ENCODE measurements around the gene HDAC2.
"Not testable (repeated sequence)": the region's sequence is repeated elsewhere in the genome, so short reads cannot be mapped to it uniquely, and the experiment has no call there.

HDAC2 gene

DNA sequence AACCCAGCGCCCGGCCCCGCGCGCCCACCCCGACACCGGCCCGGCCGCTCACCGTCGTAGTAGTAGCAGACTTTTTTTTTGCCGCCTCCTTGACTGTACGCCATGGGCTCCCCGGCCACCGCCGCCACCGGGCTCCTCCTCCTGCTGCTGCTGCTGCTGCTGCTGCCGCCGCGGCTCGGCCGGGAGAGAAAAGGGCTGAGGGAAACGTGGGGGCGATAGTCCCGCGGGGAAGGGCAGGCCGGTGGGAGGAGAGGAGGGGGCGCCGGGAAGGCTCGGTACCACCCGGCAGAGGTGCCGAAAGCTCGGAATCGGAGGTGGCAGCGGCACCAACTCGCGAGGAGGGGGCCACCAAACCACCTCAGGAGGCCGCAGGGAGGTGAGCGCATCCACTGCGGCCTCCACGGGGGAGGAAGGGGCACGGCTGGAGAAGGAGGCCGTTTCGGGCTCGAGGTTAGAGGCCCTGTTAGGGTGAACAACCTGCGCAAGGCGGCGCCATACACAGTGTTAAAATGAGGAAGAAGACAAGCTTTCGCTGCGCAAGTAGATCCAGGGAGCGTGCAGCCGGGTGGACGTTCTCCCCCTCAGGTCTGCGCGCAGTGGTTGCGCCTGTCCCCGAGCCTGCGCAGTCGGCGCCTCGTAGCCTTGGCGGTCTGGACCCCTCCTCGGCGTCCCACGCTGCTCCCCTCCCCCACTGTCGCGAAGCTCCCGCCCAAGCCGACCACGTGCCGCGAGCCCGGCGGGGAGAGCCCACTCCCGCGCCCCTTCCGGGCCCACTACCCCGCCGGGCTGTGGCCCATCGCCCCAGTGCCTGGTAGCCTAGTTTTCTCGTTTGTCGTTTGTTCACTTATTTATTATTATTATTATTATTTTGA lies at the start of gene HDAC2:
TSS of gene HDAC2 (minus strand) at position 344 of the 872 bp plus-strand sequence. CDS start at position 104, 240 bp downstream.
- peak; percentile 19 for DNase-seq

DNA sequence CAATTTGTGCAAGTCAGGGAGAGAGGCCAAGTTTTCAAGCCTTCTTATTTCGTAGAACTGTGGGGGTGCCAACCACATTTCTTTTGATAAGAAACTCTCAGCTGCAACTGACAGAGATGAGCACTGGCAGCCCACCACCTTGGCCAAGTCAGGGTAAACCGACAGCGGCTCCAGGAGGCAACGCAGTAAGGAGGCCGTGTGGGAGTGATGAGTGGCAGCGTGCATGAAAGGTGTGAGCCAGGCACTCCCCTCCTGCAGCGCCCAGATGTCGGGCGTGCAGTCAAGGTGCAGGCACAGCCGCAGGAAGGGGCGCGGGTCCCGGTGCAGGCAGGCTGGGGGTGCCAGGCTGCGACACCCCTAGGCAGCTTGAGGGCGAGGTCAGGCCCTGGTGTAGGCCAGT lies 49.2 kb upstream of the HDAC2 start:
- DNase-seq = no peak

DNA sequence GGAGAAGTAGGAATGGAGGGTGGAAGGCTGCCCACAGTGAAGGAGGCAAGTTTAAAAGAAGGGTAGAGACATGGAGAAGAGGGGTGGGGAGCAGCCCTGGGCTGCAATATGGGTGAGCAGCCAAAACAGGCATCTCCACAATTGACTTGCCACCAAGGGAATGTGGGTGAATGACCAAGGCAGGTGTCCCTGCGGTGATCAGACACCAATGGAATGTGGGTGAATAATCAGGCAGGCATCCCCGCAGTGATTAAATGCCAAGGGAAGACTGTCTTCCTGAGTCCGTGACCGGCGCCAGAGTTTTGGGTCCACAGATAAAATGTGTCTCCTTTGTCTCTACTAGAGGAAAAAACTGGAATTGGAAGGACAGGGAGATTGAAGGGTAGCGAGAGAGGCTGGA lies 46.2 kb upstream of the HDAC2 start:
- not testable (repeated sequence) for DNase-seq

DNA sequence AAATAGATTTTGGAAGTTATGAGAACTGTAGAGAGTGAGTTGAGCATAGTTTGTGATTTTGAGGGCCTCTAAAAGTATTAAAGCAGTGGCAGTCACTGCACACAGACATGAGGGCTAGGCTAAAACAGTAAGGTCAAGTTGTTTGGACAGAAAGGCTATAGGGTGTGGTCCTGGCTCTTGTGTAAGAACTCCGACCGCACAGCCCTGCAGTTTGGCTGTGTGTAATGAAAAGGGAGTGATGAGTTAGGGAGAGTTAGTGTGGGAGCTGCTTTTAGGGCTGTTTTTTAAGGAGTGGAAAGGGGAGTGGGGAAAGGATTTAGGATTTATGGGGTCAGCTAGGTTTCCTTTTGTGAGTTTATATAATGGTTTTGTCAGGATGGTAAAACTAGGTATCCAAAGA lies 43.2 kb upstream of the HDAC2 start:
- not testable (repeated sequence) for DNase-seq

DNA sequence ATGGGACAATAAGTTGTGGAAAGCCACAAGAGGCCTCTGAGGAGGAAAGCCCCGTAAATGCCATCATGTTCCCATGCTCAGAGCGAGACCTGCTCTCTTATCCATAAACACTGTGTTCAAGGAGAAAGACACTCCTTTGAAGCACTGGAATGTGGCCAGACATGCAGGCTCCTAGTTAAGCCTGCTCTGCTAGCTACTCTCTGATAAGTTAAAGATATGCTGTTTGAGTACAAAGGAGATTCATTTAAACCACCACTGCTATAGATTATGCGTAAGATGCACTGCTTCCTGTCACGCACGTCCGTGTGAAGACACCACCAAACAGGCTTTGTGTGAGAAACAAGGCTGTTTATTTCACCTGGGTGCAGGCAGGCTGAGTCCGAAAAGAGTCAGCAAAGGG lies 40.5 kb upstream of the HDAC2 start:
- DNase-seq = not testable (repeated sequence)

DNA sequence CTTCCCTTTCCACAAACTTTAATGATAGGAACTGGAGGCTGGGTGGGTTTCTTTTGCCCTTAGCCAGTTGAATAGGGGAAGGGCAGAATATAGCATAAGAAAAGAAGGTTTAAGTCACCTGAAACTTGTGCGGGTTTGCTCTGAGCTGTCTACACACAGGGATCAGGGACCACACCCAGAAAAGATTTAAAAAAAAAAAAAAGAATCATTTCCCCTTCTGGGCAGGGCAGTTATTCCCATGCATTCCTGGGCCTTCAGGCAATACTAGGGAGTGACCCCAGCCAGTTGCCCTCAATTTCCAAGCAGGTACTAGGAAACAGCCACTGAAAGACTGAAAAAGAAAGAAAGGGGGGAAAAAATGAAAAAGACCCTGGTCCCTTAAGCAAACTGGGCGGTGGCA lies 39.6 kb upstream of the HDAC2 start:
- no peak for DNase-seq

DNA sequence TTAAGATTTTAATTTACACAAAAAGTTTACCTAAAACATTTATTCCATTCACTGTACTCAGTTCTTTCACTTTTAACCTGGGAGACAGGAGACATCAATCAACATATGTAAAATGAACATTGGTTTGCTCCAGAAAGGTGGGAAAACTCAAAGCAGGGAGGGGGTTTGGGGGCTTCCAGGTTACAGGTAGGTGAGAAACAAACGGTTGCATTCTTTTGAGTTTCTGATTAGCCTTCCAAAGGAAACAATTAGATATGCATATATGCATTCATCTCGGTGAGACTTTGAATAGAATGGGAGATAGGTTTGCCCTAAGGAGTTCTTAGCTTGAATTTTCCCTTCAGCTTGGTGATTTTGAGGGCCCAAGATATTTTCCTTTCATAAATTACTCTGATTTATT lies 38.2 kb upstream of the HDAC2 start:
- no peak for DNase-seq

DNA sequence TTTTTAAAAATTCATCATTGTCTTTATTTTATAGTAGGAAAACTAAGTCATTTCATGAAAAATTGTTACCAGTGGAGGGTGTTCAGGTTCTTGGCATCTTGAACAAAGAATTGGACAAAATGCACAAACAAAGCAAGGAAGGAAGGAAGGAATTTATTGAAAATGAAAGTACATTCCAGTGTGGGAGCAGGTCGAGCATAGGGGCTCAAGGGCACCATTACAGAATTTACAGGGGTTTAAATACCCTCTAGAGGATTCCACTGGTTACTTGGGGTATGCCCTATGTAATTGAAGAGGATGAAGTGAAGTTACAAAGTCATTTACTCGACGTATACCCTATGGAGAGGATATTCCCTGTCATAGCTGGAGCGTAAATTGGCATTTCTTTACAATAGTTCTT lies 37.4 kb upstream of the HDAC2 start:
- no peak for DNase-seq

DNA sequence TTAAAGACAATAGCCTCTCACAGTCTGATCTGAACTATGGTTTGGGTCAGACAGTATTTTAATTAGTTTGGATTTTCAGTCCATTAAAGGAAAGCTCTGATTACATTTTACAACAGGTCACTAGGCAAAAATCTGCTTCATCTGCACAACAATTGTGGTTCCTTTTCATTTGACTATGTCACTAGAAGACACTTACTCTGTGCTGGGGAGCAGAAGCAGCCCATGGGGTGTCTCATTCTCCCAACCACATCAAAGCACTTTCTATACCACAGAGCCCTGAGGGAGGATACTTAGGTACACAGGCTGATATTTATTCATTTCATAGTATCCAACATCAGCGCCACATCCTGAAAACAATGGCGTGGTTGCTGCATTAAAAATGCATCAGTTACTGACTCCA lies 36.6 kb upstream of the HDAC2 start:
- DNase-seq = no peak

DNA sequence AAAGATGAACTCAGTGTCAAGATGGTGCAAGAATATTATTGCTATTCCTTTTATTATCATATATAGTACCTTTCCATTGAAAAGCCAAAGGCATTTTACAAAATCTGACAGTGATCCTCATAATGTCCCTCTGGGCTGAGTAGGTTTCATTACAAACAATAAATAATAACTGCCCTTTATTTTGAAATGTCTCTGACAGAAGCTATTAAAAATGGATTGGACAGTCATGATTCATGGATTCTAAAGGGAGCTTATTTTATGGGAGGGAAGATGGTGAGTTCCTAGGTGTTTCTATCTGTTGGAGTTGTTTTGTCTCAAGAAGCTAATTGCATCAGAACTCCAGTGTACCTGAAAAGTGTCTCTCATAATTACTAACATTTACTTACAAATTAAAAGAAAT lies 30.4 kb upstream of the HDAC2 start:
- no peak for DNase-seq

DNA sequence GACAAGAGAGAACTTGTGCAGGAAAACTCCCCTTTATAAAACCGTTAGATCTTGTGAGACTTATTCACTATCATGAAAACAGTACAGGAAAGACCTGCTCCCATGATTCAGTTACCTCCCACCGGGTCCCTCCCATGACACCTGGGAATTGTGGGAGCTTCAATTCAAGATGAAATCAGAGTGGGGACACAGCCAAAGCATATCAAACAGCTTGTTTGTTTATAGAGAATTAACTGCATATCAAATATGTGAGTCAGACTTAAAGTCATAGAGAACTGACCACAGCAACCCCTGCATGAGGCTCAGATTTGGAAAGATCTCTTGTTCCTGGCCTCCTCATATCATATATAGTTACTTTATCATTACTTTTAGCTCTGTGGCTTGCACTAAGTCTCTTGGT lies 29.1 kb upstream of the HDAC2 start:
- DNase-seq = no peak

DNA sequence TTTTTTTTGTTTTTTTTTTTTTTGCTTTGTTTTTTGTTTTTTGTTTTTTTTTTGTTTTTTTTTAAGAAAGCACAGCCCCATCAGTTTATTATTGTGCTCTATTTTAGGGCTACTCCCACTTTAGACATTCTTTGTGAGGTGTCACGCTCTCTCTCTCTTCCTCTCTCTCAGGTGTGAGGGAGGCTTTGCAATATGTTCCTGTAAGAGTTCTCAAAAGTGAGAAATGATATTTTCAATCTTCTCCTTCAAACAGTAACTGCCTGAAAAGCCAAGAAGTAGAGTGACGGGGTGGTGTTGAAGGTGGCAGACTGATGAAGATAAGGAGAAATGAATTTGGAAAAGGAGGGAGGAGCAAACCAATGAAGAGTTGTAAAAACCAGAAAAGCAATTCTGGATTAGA lies 28.3 kb upstream of the HDAC2 start:
- DNase-seq = no peak

DNA sequence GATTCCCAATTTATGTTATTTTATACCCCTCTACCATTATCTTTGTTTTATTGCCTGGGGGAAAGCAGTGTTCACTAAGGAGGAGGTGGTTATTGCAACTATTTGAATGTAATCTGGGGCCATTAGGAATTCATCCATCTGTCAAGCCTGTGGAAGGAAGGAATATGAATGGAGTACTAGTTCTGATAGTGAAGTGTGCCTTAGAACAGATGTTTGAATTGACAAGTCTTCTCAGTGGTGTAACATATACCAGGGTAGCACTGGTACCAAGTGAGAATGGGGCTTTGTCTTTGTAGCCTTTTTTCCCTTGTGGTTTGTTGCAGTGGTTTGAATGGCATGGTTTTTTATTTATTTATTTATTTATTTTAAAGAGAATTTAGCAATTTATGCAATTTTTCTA lies 27.9 kb upstream of the HDAC2 start:
- peak; percentile 70 for DNase-seq

DNA sequence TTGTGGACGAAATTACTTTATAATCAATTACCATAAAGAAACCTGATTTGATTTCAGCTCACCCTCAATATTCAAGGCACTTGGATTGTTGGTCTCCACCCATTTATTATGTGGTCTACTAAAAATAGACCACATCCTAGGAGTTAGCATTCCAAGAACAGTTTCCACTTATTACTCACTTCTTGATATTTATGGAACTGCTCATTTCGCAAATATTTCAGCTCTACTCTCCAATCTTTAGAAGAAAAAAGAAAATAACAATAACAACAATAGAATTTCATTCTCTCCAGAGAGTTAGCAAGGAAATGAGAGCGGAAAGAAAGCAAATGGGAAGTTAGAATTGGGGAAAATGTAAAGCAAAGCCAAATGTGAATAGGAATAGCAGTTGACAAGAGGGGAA lies 26.2 kb upstream of the HDAC2 start:
- no peak for DNase-seq

DNA sequence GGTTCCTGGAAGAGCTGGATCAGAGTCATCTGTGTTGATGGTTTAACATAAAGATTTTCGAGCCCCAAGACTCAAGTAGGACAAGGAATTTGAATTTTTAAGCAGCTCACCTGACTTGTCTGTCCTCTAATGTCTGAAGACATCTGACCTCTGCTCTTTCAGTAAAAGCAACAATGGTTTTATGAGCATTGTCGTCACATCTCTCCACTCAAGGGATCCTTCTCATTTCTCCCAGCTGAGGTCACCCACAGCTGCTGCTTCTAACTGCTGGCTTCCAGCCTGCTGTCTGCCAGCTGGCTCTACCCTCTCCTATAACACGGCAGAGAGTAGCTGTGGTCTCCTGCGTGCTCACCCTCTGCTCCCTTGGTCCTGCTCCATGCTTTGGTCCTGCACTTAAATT lies 24.7 kb upstream of the HDAC2 start:
- DNase-seq = peak; percentile 92

DNA sequence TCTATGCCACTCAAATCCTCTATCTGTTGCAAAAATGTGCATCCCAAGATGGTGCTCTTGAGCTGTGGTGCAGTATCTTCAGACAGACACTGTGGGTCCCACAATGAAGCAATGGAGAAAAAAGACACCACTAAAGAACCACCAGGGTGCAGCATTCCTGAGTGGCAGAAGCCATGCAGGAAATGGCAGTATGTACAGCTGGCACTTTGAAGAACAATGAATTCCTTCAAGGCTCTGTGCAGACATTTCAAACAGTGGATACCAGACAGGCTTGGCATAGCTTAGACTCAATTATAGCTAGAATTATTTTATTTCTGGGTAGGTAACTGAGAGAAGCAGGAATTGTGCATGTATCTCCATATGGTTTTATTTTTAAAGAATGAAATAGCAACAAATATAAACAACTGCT lies 24.0 kb upstream of the HDAC2 start:
- peak; percentile 87 for DNase-seq

DNA sequence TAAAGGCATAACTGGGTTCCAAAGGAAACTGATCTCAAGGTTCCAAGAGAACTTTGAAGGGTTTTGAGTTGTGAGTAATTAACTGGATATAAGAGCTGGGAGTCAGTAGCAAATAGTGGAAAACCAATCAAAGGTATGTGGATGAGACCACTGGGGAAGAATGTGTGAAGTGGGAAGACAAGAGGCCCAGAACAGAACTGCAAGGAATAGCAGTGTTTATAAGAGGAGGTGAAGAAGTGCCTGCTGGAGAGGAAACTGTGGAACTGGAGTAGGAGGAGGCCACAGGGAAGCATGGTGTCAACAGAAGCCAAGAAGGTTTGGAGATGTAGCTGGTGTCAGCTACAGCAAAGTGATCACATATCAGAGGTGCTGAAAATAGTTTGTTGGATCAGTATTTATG lies 18.7 kb upstream of the HDAC2 start:
- no peak for DNase-seq

DNA sequence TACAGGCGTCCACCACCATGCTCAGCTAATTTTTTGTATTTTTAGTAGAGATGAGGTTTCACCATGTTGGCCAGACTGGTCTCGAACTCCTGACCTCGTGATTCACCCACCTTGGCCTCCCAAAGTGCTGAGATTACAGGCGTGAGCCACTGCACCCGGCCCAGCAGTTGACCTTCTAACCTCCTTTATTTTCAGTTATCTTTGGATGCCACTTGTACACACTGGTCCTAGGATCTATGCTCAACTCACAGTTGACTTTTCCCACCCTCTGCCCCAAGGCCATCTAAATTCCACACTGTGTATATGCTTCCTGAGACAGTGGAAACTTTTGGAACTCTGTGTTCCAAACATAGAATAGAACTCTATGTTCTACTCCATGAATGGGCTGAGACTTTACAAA lies 11.7 kb upstream of the HDAC2 start:
- DNase-seq = not testable (repeated sequence)

DNA sequence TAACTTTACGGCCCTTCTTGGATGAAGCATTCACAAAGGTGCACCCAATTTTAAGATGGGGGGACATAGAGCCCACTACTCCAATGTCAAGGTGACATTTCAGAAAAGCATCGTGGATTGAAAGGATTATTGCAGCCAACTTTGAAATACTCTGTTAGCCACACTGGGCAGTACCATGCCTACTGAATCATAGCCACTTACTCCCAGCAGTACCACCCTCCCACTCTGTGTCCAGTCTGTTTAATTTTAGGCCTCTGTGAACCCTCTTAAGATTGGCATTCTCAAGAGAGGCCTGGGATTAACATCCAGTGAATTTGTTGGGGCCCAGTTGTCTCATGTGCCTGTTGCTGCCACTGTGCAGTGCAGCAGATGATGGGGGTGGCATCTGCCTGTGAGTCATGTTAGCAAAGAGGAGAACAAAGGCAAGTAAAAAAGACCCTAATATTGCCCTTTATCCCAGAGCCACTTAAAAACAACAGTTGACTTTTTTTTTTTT lies 11.2 kb upstream of the HDAC2 start:
- no peak for DNase-seq

DNA sequence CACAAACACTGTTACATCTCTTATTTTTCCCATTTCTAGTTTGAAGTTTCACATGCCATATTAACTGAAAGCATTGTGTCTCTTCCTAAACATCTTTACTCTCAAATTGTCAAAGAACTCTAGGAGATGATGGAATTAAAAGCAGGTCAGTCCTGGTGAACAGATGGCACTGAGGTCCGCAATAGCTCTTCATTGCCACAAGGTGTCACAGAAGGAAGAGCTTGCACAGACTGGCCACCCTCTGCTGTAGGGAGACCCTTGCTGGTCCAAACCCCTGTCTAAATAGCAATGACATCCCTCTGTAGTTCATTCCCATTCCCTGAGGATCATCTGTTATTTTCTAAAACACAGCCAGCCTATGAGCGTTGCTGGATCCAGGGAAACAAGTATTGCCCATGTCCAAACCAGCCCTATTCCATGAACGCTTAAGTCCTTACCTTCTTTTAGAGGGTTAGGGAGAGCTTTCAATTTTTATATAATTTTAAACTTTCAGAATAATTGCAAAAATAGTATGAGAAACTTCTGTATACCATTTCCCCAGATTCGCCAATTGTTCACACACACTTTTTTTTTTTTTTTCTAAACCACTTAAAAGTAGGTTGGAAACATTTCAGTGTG lies 10.1 kb upstream of the HDAC2 start:
- peak; percentile 37 for DNase-seq

DNA sequence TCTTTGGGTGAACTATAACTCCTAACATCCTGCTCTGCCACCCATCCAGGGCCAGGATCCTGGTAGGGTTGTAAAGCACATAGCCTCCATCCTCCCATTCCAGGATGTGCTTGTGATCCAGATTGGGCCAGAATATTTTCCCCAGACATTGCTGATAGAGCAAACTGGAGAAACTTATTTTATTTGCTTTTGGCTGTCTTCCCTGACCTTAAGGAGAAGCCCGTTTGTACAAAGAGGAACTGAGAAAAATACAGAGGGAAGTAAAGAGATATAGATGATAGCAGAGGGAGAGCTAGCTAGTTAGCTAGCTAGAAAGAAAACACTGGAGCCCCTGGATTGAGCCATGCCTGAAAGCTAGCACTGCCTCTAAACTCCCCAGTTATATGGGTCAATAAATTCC lies 9.0 kb upstream of the HDAC2 start:
- DNase-seq = no peak

DNA sequence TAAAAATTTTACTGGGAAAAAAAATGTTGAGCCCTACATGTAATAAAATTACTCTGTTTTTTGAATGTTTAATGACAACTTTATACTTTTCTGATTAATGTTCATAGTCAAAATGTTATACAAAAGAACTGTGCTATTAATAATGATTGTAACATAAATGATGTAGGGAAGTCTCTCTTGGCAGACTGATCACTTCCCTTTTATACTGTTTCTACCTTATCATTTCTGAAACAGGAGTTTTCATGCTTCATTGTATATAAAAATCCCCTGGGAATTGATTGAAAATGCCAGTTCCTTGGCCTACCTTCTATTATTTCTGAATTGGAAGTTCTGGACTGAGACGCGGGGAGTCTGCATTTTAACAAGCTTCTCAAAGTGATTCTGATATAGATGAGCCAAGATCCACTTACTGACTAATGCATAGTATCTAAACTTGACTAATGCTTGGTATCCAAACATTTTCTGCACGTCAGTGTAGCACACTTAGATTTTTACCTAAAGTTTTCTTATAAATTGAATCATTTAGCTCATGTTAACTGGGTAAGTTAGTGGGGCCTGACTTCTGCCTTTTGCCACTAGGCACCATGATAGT lies 7.2 kb upstream of the HDAC2 start:
- DNase-seq = no peak

DNA sequence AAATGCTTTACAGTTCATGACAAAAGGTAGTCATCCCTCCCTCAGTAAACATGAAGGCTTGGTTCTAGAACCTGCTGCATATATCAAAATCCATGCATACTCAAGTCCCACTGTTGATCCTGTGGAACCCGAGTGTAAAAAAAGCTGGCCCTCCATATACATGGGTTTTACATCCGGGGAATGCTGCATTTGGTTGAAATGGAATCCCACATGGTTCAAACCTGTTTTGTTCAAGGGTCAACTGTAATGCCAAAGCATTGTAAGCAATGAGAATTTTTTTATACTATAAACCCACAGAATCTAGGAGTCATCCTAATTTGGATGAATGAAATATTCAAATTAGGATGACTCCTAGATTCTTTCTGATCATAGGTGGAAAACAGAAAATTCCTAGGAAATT lies 5.9 kb upstream of the HDAC2 start:
- no peak for DNase-seq

DNA sequence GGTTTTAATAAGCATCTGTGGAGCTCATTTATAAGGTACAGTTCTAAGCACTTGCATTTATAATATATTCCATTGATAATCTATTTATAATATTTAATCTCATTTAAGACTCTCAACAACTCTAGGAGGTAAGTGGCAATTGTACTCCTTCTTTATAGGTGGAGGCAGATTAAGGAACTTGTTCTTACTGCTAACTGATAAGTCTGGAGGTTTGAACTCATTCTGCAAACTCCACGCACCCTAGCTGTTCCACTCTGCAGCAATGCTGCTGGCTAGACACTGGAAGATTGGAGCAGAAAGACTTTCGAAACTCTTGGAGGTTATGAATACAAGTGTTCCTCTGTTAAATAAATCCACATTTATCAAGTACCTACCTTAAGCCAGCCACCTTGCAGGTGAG lies 793 bp upstream of the HDAC2 start:
- no peak for DNase-seq

Measured in NCI-H524 treated with DMSO at 0.1 percent for 48 hours (cell line).